Psoas muscle (tissue), 8 donors: Measurements from ENCODE around the gene KAT7. TPM values are rescaled to one million over a fixed set of nuclear protein-coding genes. Genes with fewer than 3 reads are reported as not detected.

Experiments used
- ATAC-seq, 4 donors: fragments of 200-7000 bp; cut with Tn5 transposase; one replicate each; pipeline ENCODE4 v1.9.1; 2020; ENCODE audit warnings: moderate library complexity in 3 of 4, mild to moderate bottlenecking in 2 of 4
- DNase-seq, 2 donors: peaks; one replicate each; pipeline ENCODE4 v3.0.0-alpha.2; 2020
- H3K27ac ChIP-seq: fragments of 200-600 bp; one replicate; pipeline ENCODE4 v1.8.0; 2022
- H3K27me3 ChIP-seq, 3 donors: fragments of 200-600 bp in 1 of 3; one replicate each; pipeline versions ENCODE4 v1.6.1 to v1.8.0; 2013 to 2022; ENCODE audit warnings: low read length in 2 of 3, mild to moderate bottlenecking in 2 of 3, moderate library complexity in 1 of 3; ENCODE audit not compliant: insufficient read depth in 3 of 3
- H3K36me3 ChIP-seq, 2 donors: fragments of 200-600 bp in 1 of 2; one replicate each; pipeline versions ENCODE4 v1.6.1 to v1.8.0; 2013 to 2022; ENCODE audit warnings: low read depth in 1 of 2, mild to moderate bottlenecking in 1 of 2, moderate library complexity in 1 of 2; ENCODE audit not compliant: insufficient read depth in 1 of 2
- H3K4me1 ChIP-seq: fragments of 200-600 bp; one replicate; pipeline ENCODE4 v1.8.0; 2022
- H3K4me3 ChIP-seq: fragments of 200-600 bp; one replicate; pipeline ENCODE4 v1.8.0; 2022; ENCODE audit warnings: mild to moderate bottlenecking
- H3K9me3 ChIP-seq: fragments of 200-600 bp; one replicate; pipeline ENCODE4 v1.8.0; 2022
- CTCF ChIP-seq: fragments of 200-600 bp; IDR thresholded peaks from one replicate; pipeline ENCODE4 v1.8.0; 2022; ENCODE audit warnings: antibody characterized with exemption
- WGBS, 3 donors: extraction: QIAGEN DNeasy Blood & Tissue Kit; methylation state at CpG; one replicate each; pipeline versions ENCODE4 v1.1.6 to v1.1.7; 2013; 5-methylcytosine and 5-hydroxymethylcytosine counted together
- intact Hi-C, 2 donors: fragments of 100-400 bp; cut with DNase I; formaldehyde crosslinking; loops; one replicate each; pipeline versions ENCODE4 v1.11.0 to v1.14.2; 2022
- polyA plus RNA-seq, 3 donors: library from polyadenylated mRNA; stranded (reverse); fragments of 200-250 nt; gene quantifications; one replicate each; pipeline ENCODE4 v1.2.3, GENCODE V29; 2013
- total RNA-seq, 4 donors: library from RNA; stranded (reverse); fragmentation: NEBNext Ultra II Directional in 2 of 4; extraction: Animal tissue kit (Norgen Biotek cat#: 25700) in 2 of 4; gene quantifications; one replicate each; pipeline versions ENCODE4 v1.2.1 to v1.2.4, GENCODE V29; 2021 to 2023
- donor health status: healthy with polysubstance abuse.
- donor health status: DM: no; HTN: no; CAD: no; lungs with moderate emphysema.
- donor health status: Bipolar disorder and iron deficiency.
- donor health status: healthy.
- donor health status: DM: yes; HTN: yes; CAD: no.
- donor health status: DM: no; HTN: no; CAD: no.
- donor health status: DM: no; HTN: no; CAD: no.
- donor health status: DM: yes; HTN: yes; CAD: no.

The KAT7 gene
- total and polyA plus RNA-seq, 7 donors: 15.4 to 60.7 (median 34.1) TPM

GRCh38 chr17:49829026-49829425 lies 40.5 kb downstream of the KAT7 start:
- WGBS, 3 donors: 59 to 89% (median 71%) methylated on average over 2 of the region's 2 CpGs
- H3K9me3 ChIP-seq: no peaks in the 10 kb centered on the region
- peaks cover 23% of the 10 kb centered on the region for H3K4me1 ChIP-seq
- no peaks in the 10 kb centered on the region for H3K27me3 ChIP-seq
- H3K36me3 ChIP-seq: peaks cover 7 to 58% of the 10 kb centered on the region in 2 donors
- no peak overlapping the region for H3K4me3 ChIP-seq
- ATAC-seq (peak in 1 of 4 donors; percentile 5), DNase-seq (no peak)
- peak overlapping the region; percentile 66 for H3K27ac ChIP-seq
- no peak for TF ChIP-seq CTCF
- intact Hi-C loops: loop anchor here in 1 of 2 donors (5.0 kb wide), 1 partner anchor 37 kb away; no protein-coding TSS in a partner anchor

DNA sequence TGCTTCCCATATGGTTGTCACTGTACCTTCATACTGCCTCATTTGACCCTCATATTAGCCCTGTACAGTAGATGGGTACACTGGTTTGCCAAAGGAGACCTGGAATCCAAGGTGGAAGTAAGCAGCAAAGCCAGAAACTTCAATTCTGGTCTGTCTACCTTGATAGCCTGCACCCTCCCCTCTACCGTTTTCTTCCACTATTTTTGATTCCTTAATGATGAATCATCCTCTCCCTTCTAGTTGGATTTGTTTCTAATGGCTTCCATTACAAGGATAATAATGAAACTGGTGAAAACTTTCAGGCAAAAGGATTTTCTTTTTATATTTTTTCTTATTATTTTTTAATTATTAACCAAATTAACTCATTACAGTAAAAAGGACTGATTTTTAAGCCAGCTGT lies 42.1 kb downstream of the KAT7 start:
- WGBS, 3 donors: 40 to 63% (median 40%) methylated on average over 1 of the region's 1 CpG
- Histone ChIP-seq H3K4me1 (peaks cover 38% of the 10 kb centered on the region), H3K27me3 (no peaks in the 10 kb centered on the region), H3K27ac (peak overlapping the region; percentile 66), H3K4me3 (no peak overlapping the region), H3K9me3 (no peaks in the 10 kb centered on the region), H3K36me3 (peaks cover 11 to 49% of the 10 kb centered on the region in 2 donors)
- DNase-seq (no peak), ATAC-seq (no peak)
- intact Hi-C loops: no loop called here
- no peak for TF ChIP-seq CTCF

DNA sequence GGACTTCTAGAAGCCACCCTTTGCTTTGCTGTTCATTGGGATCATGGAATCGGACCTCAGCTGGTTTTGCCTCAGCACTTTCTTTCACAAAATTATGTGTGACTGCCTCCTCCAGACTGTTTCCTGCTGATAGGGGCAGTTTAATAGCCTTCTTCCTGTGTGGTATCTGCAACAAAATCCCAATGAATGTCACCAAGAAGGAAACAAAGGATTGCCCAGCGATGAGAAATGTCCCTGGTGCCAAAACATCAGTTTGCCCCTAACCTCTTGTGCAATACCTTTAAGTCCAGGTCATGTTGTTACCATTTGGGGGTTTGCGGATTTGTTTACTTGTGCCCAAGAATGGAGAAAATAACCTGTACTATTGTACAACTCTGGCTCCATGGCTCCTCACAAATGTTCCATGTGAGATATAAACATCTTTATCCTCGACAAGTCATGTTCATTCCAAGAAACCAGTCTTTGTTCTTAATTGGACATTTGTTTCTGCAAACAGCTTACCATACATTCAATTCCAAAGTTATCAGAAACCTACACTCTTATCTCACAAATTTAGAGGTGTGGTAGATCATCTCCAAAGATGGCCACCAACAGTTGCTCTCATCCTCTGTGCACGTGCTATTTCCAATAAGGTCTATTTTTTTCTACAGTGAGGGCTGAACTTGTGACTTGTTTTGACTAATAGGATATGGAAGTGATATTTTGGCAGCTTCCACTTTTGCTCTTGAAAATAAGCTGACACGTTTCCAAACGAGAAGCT lies 44.5 kb downstream of the KAT7 start:
- Histone ChIP-seq H3K4me1 (peaks cover 51% of the 10 kb centered on the region), H3K27me3 (no peaks in the 10 kb centered on the region), H3K27ac (no peak overlapping the region), H3K36me3 (peaks cover 5 to 25% of the 10 kb centered on the region in 2 donors), H3K9me3 (no peaks in the 10 kb centered on the region), H3K4me3 (no peak overlapping the region)
- DNase-seq (no peak), ATAC-seq (no peak)
- intact Hi-C loops: no loop called here
- 68 to 70% (median 69%) methylated on average over 7 of the region's 7 CpGs for WGBS, 3 donors
- no peak for TF ChIP-seq CTCF

DNA sequence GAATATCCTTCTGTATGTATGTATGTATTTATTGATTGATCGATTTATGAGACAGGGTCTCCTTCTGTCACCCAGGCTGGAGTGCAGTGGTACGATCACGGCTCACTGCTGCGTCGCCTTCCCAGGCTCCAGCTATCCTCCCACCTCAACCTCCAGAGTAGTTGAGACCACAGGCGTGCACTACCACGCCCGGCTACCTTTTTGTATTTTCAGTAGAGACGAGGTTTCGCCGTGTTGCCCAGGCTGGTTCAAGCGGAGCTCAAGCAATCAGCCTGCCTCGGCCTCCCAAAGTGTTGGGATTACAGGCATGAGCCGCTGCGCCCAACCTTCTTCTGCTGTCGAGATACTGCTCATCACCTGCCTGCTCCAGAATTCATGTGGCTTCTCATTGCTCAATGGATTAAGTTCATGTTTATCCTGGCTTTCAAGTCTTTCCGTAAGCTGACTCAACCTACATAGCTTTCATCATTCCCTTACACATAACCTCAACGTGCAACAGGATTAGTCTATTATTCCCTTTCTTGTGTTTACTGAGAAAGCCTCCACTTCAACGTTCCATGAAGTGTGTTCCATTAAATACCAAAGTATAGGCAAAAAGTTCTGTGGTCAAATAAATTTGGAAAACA lies 45.8 kb downstream of the KAT7 start:
- Histone ChIP-seq H3K27ac (no peak overlapping the region), H3K9me3 (no peaks in the 10 kb centered on the region), H3K36me3 (peaks cover 5 to 22% of the 10 kb centered on the region in 2 donors), H3K27me3 (no peaks in the 10 kb centered on the region), H3K4me1 (peaks cover 40% of the 10 kb centered on the region), H3K4me3 (no peak overlapping the region)
- 95 to 96% (median 96%) methylated on average over 19 of the region's 19 CpGs for WGBS, 3 donors
- ATAC-seq (no peak), DNase-seq (no peak)
- intact Hi-C loops: no loop called here
- TF ChIP-seq CTCF: no peak
